IMR-90 (cell line): ENCODE results near the gene ABCC4. TPM values are rescaled to one million over a fixed set of nuclear protein-coding genes. Genes with fewer than 3 reads are reported as not detected.

Experiments
- ATAC-seq: fragments of 200-7000 bp; cut with Tn5 transposase; 2 replicates; pipeline ENCODE4 v1.9.1; 2020; ENCODE audit warnings: low read depth, mild to moderate bottlenecking, moderate library complexity
- BruUV-seq: library from RNA; stranded (reverse); fragments of 400-500 nt; replicated peaks from 2 replicates; lab custom pipeline; 2021; lab: Mats Ljungman, UMichigan
- CTCF ChIA-PET: fragments of 300-600 bp; formaldehyde crosslinking; extraction: SDS; loops from one replicate; lab custom pipeline; 2021; ENCODE audit warnings: antibody characterized with exemption; lab: Yijun Ruan, JAX
- POLR2A ChIA-PET: fragments of 300-600 bp; sonication (Branson Sonifier 250); formaldehyde crosslinking; loops from one replicate; lab custom pipeline; 2022; ENCODE audit warnings: antibody characterized with exemption; ENCODE audit not compliant: unreplicated experiment; lab: Charles Lee
- DNase-seq: peaks from one replicate; pipeline ENCODE4 v3.0.0; 2013
- H2AFZ ChIP-seq: replicated peaks from 2 replicates; pipeline ENCODE3; 2013; ENCODE audit warnings: low read length, mild to moderate bottlenecking; ENCODE audit not compliant: poor library complexity
- H2AK5ac ChIP-seq: 2 replicates; pipeline ENCODE4 v1.6.1; 2013; ENCODE audit warnings: low read depth, low read length, inconsistent platforms
- H2AK9ac ChIP-seq: replicated peaks from 2 replicates; pipeline ENCODE3; 2013; ENCODE audit warnings: mild to moderate bottlenecking, low read depth, low read length, moderate library complexity; ENCODE audit not compliant: poor library complexity
- H2BK120ac ChIP-seq: 2 replicates; pipeline ENCODE4 v1.6.1; 2013; ENCODE audit warnings: low read depth, low read length, inconsistent platforms
- H2BK15ac ChIP-seq: 3 replicates; pipeline ENCODE4 v1.6.1; 2013; ENCODE audit warnings: low read depth, low read length, inconsistent platforms
- H2BK20ac ChIP-seq: 2 replicates; pipeline ENCODE4 v1.6.1; 2013; ENCODE audit warnings: low read depth, mild to moderate bottlenecking, inconsistent platforms, low read length, moderate library complexity
- H2BK5ac ChIP-seq: 2 replicates; pipeline ENCODE4 v1.6.1; 2013; ENCODE audit warnings: mild to moderate bottlenecking, low read depth, low read length, inconsistent platforms; ENCODE audit not compliant: poor library complexity, severe bottlenecking
- H3K14ac ChIP-seq: replicated peaks from 2 replicates; pipeline ENCODE4 v1.6.1; 2013; ENCODE audit warnings: low read depth, low read length, inconsistent platforms
- H3K18ac ChIP-seq: 2 replicates; pipeline ENCODE4 v1.6.1; 2013; ENCODE audit warnings: low read depth, low read length, control low read depth
- H3K23ac ChIP-seq: 2 replicates; pipeline ENCODE4 v1.6.1; 2013; ENCODE audit warnings: low read depth, low read length, inconsistent platforms
- H3K27ac ChIP-seq: 2 replicates; pipeline ENCODE4 v1.5.1; 2013; ENCODE audit warnings: mild to moderate bottlenecking, control low read depth, low read length; ENCODE audit not compliant: insufficient read depth
- H3K27me3 ChIP-seq: 2 replicates; pipeline ENCODE4 v1.6.1; 2013; ENCODE audit warnings: low read length; ENCODE audit not compliant: control insufficient read depth, insufficient read depth
- H3K36me3 ChIP-seq: 2 replicates; pipeline ENCODE4 v1.6.1; 2013; ENCODE audit warnings: low read length, mixed read lengths; ENCODE audit not compliant: control insufficient read depth, insufficient read depth
- H3K4ac ChIP-seq: 2 replicates; pipeline ENCODE4 v1.6.1; 2013; ENCODE audit warnings: low read depth, low read length, inconsistent platforms
- H3K4me1 ChIP-seq: 2 replicates; pipeline ENCODE4 v1.6.1; 2013; ENCODE audit warnings: low read length, mixed read lengths; ENCODE audit not compliant: control insufficient read depth, insufficient read depth
- H3K4me2 ChIP-seq: 2 replicates; pipeline ENCODE4 v1.6.1; 2013; ENCODE audit warnings: low read depth, mild to moderate bottlenecking, control low read depth, low read length, moderate library complexity
- H3K4me3 ChIP-seq: 2 replicates; pipeline ENCODE4 v1.5.1; 2013; ENCODE audit warnings: low read depth, mild to moderate bottlenecking, control low read depth, low read length, moderate library complexity; ENCODE audit not compliant: insufficient read depth
- H3K56ac ChIP-seq: 2 replicates; pipeline ENCODE4 v1.6.1; 2013; ENCODE audit warnings: low read length, inconsistent platforms; ENCODE audit not compliant: insufficient read depth; ENCODE audit errors: extremely low read depth
- H3K79me1 ChIP-seq, 2 experiments: 2 replicates each; pipeline ENCODE4 v1.6.1; 2013; ENCODE audit warnings: low read length in 2 of 2, inconsistent platforms in 1 of 2, low read depth in 1 of 2
- H3K9ac ChIP-seq: 2 replicates; pipeline ENCODE4 v1.6.1; 2013; ENCODE audit warnings: low read depth, low read length, control low read depth
- H3K9me1 ChIP-seq: 2 replicates; pipeline ENCODE4 v1.6.1; 2013; ENCODE audit warnings: low read length, inconsistent platforms; ENCODE audit not compliant: insufficient read depth
- H3K9me3 ChIP-seq: 2 replicates; pipeline ENCODE4 v1.6.1; 2013; ENCODE audit warnings: low read length; ENCODE audit not compliant: control insufficient read depth, insufficient read depth
- H4K20me1 ChIP-seq: 2 replicates; pipeline ENCODE4 v1.6.1; 2013; ENCODE audit warnings: low read length, inconsistent platforms; ENCODE audit not compliant: insufficient read depth
- H4K5ac ChIP-seq: 2 replicates; pipeline ENCODE4 v1.6.1; 2013; ENCODE audit warnings: mild to moderate bottlenecking, low read depth, low read length, control low read depth
- H4K8ac ChIP-seq, 2 experiments: 2 replicates each; pipeline ENCODE4 v1.6.1; 2013; ENCODE audit warnings: low read depth in 2 of 2, low read length in 2 of 2, control low read depth in 1 of 2, inconsistent platforms in 1 of 2
- H4K91ac ChIP-seq: 2 replicates; pipeline ENCODE4 v1.6.1; 2013; ENCODE audit warnings: low read depth, low read length, inconsistent platforms; ENCODE audit not compliant: insufficient read depth
- BHLHE40 ChIP-seq: fragments of 150-350 bp; IDR thresholded peaks from 2 replicates; pipeline ENCODE4 v1.6.1; 2016; ENCODE audit warnings: mild to moderate bottlenecking, low read depth, low read length
- CEBPB ChIP-seq: IDR thresholded peaks from 2 replicates; pipeline ENCODE4 v1.6.1; 2012; ENCODE audit warnings: low read depth, low read length, improper control_type of control experiment
- CHD1 ChIP-seq: IDR thresholded peaks from 2 replicates; pipeline ENCODE4 v1.6.1; 2012; ENCODE audit warnings: low read depth, low read length, improper control_type of control experiment
- FOS ChIP-seq: fragments of 150-350 bp; IDR thresholded peaks from 2 replicates; pipeline ENCODE4 v1.6.1; 2016; ENCODE audit warnings: low read depth, low read length
- MAFK ChIP-seq: IDR thresholded peaks from 2 replicates; pipeline ENCODE4 v1.6.1; 2012; ENCODE audit warnings: low read depth, low read length, improper control_type of control experiment
- MAZ ChIP-seq: IDR thresholded peaks from 2 replicates; pipeline ENCODE4 v1.6.1; 2012; ENCODE audit warnings: low read depth, mild to moderate bottlenecking, low read length, improper control_type of control experiment, moderate library complexity, borderline replicate concordance
- NFE2L2 ChIP-seq: fragments of 150-350 bp; IDR thresholded peaks from 2 replicates; pipeline ENCODE4 v1.6.1; 2016; ENCODE audit warnings: low read depth, mild to moderate bottlenecking, low read length
- POLR2A ChIP-seq: IDR thresholded peaks from 2 replicates; pipeline ENCODE4 v1.6.1; 2012; ENCODE audit warnings: mild to moderate bottlenecking, low read depth, low read length
- RAD21 ChIP-seq: IDR thresholded peaks from 2 replicates; pipeline ENCODE4 v1.6.1; 2012; ENCODE audit warnings: low read length, improper control_type of control experiment
- RCOR1 ChIP-seq: IDR thresholded peaks from 2 replicates; pipeline ENCODE4 v1.6.1; 2012; ENCODE audit warnings: mild to moderate bottlenecking, low read length, improper control_type of control experiment; ENCODE audit not compliant: insufficient replicate concordance
- RFX5 ChIP-seq: IDR thresholded peaks from 2 replicates; pipeline ENCODE4 v1.8.0; 2012; ENCODE audit warnings: low read depth, mild to moderate bottlenecking, low read length, moderate library complexity
- SMC3 ChIP-seq: fragments of 150-350 bp; IDR thresholded peaks from 2 replicates; pipeline ENCODE4 v1.6.1; 2016; ENCODE audit warnings: low read depth, mild to moderate bottlenecking, antibody characterized with exemption, low read length, moderate library complexity
- WGBS, 2 experiments: methylation state at CpG; one replicate each; pipeline versions ENCODE4 v1.1.5 to v1.1.7; 2013; ENCODE audit warnings: missing lambda C conversion rate in 2 of 2; ENCODE audit not compliant: insufficient read length in 1 of 2; ENCODE audit errors: extremely low coverage in 2 of 2; 5-methylcytosine and 5-hydroxymethylcytosine counted together
- dilution Hi-C: fragments of 300-500 bp; cut with HindIII; formaldehyde crosslinking; loops from one replicate; pipeline ENCODE4 v1.14.3; 2018; ENCODE audit warnings: low sequenced_read_pairs; ENCODE audit not compliant: unreplicated experiment
- in situ Hi-C: fragments of 300-500 bp; cut with MboI; formaldehyde crosslinking; loops from 3 replicates; pipeline ENCODE4 v1.14.3; 2019; ENCODE audit warnings: low sequenced_read_pairs, inconsistent platforms, mixed read lengths
- intact Hi-C: fragments of 100-400 bp; cut with micrococcal nuclease; formaldehyde crosslinking; loops from 2 replicates; pipeline ENCODE4 v1.10.0; 2022
- polyA plus RNA-seq, 3 experiments: library from polyadenylated mRNA; depleted of rRNA; stranded (reverse); fragments of >200 nt; gene quantifications; 2 replicates each; pipeline ENCODE4 v1.2.3, GENCODE V29; 2012; ENCODE audit warnings: low replicate concordance in 1 of 3
- total RNA-seq: library from RNA; depleted of rRNA; stranded (reverse); fragments of >200 nt; gene quantifications from 2 replicates; pipeline ENCODE4 v1.2.3, GENCODE V29; 2012
- TF ChIP-seq, protein P1 (sequence below): fragments of 150-350 bp; IDR thresholded peaks from 2 replicates; pipeline ENCODE4 v1.6.1; 2016; ENCODE audit warnings: low read depth, mild to moderate bottlenecking, low read length, moderate library complexity, borderline replicate concordance
- TF ChIP-seq, protein P2 (sequence below): fragments of 150-350 bp; IDR thresholded peaks from 2 replicates; pipeline ENCODE4 v1.6.1; 2017; ENCODE audit warnings: mild to moderate bottlenecking, antibody characterized with exemption, low read length, low read depth
- TF ChIP-seq, protein P3 (sequence below): conservative IDR thresholded peaks from 2 replicates; pipeline ENCODE4 v1.5.1; 2012; ENCODE audit warnings: mild to moderate bottlenecking, low read depth, low read length, improper control_type of control experiment

The ABCC4 gene
- total and polyA plus RNA-seq, 2 of the 4 experiments (the other 2 are of a cell fraction), result 16.6 to 41.4 TPM

DNA sequence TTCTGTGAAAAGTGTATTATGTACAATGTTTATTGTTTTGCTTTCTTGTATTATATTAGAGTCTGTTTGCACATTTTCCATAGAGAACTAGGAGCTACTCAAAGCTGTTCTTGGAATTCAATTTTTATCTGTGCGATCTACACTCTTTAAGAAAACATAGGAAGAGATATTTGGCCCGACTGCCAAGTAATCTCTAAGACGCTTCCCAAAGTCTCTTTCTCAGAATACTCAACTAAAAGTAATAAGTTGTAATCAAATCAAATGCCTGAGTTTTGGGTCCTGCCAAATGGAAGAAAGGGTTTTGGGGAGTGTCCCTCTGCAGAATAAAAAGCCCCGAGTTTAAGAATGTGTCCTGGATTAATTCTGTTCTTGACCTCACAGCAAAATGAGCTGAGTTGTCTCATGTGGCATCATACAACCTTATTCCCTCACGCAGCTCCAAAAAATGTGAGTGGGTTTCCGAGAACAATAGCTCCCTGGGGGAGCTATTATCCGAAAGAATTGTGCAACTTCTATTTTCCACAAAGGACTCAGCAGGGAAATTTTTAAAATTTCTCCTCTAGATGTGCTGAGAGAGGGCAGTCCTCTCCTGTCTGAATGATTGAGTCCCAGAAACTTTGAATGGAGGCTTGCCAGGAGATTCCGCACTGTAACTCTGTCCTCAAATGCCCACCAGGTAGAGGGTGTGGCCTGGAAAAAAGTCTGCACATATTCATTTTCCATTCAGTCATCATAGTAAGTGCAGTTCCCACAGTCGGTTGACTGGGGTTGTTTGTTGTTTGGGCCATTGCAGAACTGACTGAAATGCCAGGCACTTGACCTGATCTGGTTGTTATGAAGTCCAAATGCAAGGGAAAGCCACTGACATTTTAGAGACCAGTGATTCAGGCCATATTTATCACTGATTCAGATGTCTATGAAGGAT lies 309.0 kb downstream of the ABCC4 start:
- H3K4ac ChIP-seq, result no peak overlapping the region
- H3K79me1 ChIP-seq, result no peaks in the 10 kb centered on the region
- no TSS peak for BruUV-seq
- no peak overlapping the region for H3K56ac ChIP-seq
- H2AK5ac ChIP-seq, result no peak overlapping the region
- no peaks in the 10 kb centered on the region for H3K9me3 ChIP-seq
- H3K23ac ChIP-seq, result no peak overlapping the region
- no peaks in the 10 kb centered on the region for H3K9me1 ChIP-seq
- H2BK5ac ChIP-seq, result no peak overlapping the region
- no peak overlapping the region for H2BK15ac ChIP-seq
- no peak overlapping the region for H3K27ac ChIP-seq
- POLR2A ChIA-PET, result no interaction called here
- no peak overlapping the region for H4K5ac ChIP-seq
- dilution Hi-C loops, result no loop called here
- no peak overlapping the region for H3K9ac ChIP-seq
- no peak overlapping the region for H3K14ac ChIP-seq
- H4K20me1 ChIP-seq, result no peaks in the 10 kb centered on the region
- CTCF ChIA-PET, result interaction anchor here (0.6 kb wide), 1 partner anchor 28 kb away, joined by 3 read pairs; no protein-coding TSS in a partner anchor
- no peak overlapping the region for H2BK20ac ChIP-seq
- H4K91ac ChIP-seq, result no peak overlapping the region
- H3K4me3 ChIP-seq, result no peak overlapping the region
- in situ Hi-C loops, result no loop called here
- WGBS, 2 experiments, result no CpG with 5 or more reads among the region's 9 CpGs
- no peak overlapping the region for H3K18ac ChIP-seq
- H3K36me3 ChIP-seq, result no peaks in the 10 kb centered on the region
- H3K4me2 ChIP-seq, result no peak overlapping the region
- intact Hi-C loops, result no loop called here
- DNase-seq (no peak), ATAC-seq (no peak)
- no peak overlapping the region for H2BK120ac ChIP-seq
- H3K4me1 ChIP-seq, result no peaks in the 10 kb centered on the region
- no peak overlapping the region for H2AK9ac ChIP-seq
- no peak overlapping the region for H2AFZ ChIP-seq
- peaks cover 9% of the 10 kb centered on the region for H3K27me3 ChIP-seq
- H4K8ac ChIP-seq, result no peak overlapping the region
- TF ChIP-seq RCOR1 (no peak), MAFK (no peak), SMC3 (no peak), RFX5 (no peak), NFE2L2 (no peak), POLR2A (no peak), CHD1 (no peak), CEBPB (no peak), RAD21 (no peak), FOS (no peak), BHLHE40 (no peak), MAZ (no peak)
- TF ChIP-seq, protein P1, sequence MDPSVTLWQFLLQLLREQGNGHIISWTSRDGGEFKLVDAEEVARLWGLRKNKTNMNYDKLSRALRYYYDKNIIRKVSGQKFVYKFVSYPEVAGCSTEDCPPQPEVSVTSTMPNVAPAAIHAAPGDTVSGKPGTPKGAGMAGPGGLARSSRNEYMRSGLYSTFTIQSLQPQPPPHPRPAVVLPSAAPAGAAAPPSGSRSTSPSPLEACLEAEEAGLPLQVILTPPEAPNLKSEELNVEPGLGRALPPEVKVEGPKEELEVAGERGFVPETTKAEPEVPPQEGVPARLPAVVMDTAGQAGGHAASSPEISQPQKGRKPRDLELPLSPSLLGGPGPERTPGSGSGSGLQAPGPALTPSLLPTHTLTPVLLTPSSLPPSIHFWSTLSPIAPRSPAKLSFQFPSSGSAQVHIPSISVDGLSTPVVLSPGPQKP, result no peak
- TF ChIP-seq, protein P2, sequence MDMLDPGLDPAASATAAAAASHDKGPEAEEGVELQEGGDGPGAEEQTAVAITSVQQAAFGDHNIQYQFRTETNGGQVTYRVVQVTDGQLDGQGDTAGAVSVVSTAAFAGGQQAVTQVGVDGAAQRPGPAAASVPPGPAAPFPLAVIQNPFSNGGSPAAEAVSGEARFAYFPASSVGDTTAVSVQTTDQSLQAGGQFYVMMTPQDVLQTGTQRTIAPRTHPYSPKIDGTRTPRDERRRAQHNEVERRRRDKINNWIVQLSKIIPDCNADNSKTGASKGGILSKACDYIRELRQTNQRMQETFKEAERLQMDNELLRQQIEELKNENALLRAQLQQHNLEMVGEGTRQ, result no peak
- TF ChIP-seq, protein P3, sequence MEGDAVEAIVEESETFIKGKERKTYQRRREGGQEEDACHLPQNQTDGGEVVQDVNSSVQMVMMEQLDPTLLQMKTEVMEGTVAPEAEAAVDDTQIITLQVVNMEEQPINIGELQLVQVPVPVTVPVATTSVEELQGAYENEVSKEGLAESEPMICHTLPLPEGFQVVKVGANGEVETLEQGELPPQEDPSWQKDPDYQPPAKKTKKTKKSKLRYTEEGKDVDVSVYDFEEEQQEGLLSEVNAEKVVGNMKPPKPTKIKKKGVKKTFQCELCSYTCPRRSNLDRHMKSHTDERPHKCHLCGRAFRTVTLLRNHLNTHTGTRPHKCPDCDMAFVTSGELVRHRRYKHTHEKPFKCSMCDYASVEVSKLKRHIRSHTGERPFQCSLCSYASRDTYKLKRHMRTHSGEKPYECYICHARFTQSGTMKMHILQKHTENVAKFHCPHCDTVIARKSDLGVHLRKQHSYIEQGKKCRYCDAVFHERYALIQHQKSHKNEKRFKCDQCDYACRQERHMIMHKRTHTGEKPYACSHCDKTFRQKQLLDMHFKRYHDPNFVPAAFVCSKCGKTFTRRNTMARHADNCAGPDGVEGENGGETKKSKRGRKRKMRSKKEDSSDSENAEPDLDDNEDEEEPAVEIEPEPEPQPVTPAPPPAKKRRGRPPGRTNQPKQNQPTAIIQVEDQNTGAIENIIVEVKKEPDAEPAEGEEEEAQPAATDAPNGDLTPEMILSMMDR, result no peak
